OCI-LY1 (cell line): ENCODE data around the gene MIEN1.
A peak's percentile ranks its signal among the peaks of the same experiment; 100 is the strongest.
"Not testable (repeated sequence)": the region's sequence is repeated elsewhere in the genome, so short reads cannot be mapped to it uniquely, and the experiment has no call there.

Experiments used
- H2AFZ ChIP-seq: fragments of 200-600 bp; sonication (generic), shearing (Covaris generic); 2 replicates; pipeline ENCODE4 v1.6.0; 2014; ENCODE audit warnings: antibody characterized with exemption, mild to moderate bottlenecking, low read length
- H3F3A ChIP-seq: fragments of 200-600 bp; sonication (generic), shearing (Covaris generic); 2 replicates; pipeline ENCODE4 v1.6.0; 2014; ENCODE audit warnings: mild to moderate bottlenecking, antibody characterized with exemption, low read length, moderate library complexity; ENCODE audit not compliant: insufficient read depth
- H3K27ac ChIP-seq: fragments of 200-600 bp; sonication (generic); 2 replicates; pipeline ENCODE4 v1.5.1; 2014; ENCODE audit warnings: low read length, mixed run types, mild to moderate bottlenecking, low read depth; ENCODE audit not compliant: poor library complexity, severe bottlenecking
- H3K27me3 ChIP-seq: fragments of 200-600 bp; sonication (generic); 2 replicates; pipeline ENCODE4 v1.6.0; 2014; ENCODE audit warnings: antibody characterized with exemption, mild to moderate bottlenecking, low read length, moderate library complexity; ENCODE audit not compliant: insufficient read depth
- H3K36me3 ChIP-seq: fragments of 200-600 bp; sonication (generic); 2 replicates; pipeline ENCODE4 v1.6.1; 2014; ENCODE audit warnings: mild to moderate bottlenecking, antibody characterized with exemption, low read length, moderate library complexity, mixed read lengths; ENCODE audit not compliant: insufficient read depth
- H3K4me1 ChIP-seq: fragments of 200-600 bp; sonication (generic); 2 replicates; pipeline ENCODE4 v1.5.1; 2014; ENCODE audit warnings: mild to moderate bottlenecking, low read length, moderate library complexity; ENCODE audit not compliant: insufficient read depth, severe bottlenecking
- H3K4me2 ChIP-seq: fragments of 200-600 bp; sonication (generic), shearing (Covaris generic); 2 replicates; pipeline ENCODE4 v1.6.1; 2014; ENCODE audit warnings: low read length
- H3K4me3 ChIP-seq: fragments of 200-600 bp; sonication (generic); 2 replicates; pipeline ENCODE4 v1.5.1; 2014; ENCODE audit warnings: low read length, low read depth, mild to moderate bottlenecking, mixed read lengths; ENCODE audit not compliant: poor library complexity, severe bottlenecking
- H3K79me2 ChIP-seq: fragments of 200-600 bp; shearing (Covaris generic); 2 replicates; pipeline ENCODE4 v1.6.1; 2016; ENCODE audit warnings: mixed run types, low read length, mixed read lengths; ENCODE audit not compliant: insufficient read depth
- H3K9ac ChIP-seq: fragments of 200-600 bp; sonication (generic), shearing (Covaris generic); 2 replicates; pipeline ENCODE4 v1.6.1; 2014; ENCODE audit warnings: mild to moderate bottlenecking, low read length, mixed read lengths
- H3K9me2 ChIP-seq: fragments of 200-600 bp; sonication (generic), shearing (Covaris generic); 2 replicates; pipeline ENCODE4 v1.6.1; 2014; ENCODE audit warnings: low read depth, mild to moderate bottlenecking, low read length, mixed read lengths
- H3K9me3 ChIP-seq: fragments of 200-600 bp; shearing (Covaris generic); 2 replicates; pipeline ENCODE4 v1.6.1; 2014; ENCODE audit warnings: low read length, mixed read lengths
- H4K20me1 ChIP-seq: fragments of 200-600 bp; sonication (generic), shearing (Covaris generic); 2 replicates; pipeline ENCODE4 v1.6.0; 2016; ENCODE audit warnings: mild to moderate bottlenecking, low read length; ENCODE audit not compliant: insufficient read depth
- EZH2 ChIP-seq: fragments of 200-600 bp; sonication (generic), shearing (Covaris generic); IDR thresholded peaks from 2 replicates; pipeline ENCODE4 v1.8.0; 2017; ENCODE audit warnings: borderline replicate concordance, mixed run types, mild to moderate bottlenecking, antibody characterized with exemption, low read length, moderate library complexity, mixed read lengths
- TF ChIP-seq, protein P1 (sequence below): fragments of 200-600 bp; sonication (generic), shearing (Covaris generic); IDR thresholded peaks from 2 replicates; pipeline ENCODE4 v1.5.1; 2017; ENCODE audit warnings: mild to moderate bottlenecking, antibody characterized with exemption, low read length, moderate library complexity, mixed read lengths

Gene MIEN1

DNA sequence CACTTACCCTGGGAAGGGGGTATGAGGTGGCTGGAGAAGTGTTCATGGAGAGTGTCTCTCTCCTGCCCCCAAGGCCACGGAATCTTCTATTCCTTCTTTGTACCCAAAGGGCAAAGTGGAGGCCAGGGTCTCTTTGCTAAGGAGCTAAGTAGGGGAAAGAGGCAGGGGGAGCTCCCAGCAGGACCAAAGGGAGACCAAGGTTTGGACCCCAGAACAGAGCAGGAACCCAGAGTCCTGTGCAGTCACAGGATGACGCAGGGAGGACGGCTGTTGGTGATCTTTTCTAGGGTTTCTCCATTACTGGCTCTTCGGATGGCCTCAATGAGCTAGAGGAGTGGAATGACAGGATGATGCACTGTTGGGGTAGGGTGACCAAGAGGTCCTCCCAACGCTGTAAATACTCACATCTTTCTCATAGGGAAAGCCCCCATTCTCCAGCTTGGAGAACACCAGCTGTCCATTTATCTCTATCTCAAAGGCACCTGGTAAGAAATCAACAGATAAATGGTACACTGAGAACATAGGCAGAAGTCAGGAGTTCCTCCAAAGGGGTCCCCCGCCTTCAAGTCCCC lies 966 bp downstream of the MIEN1 start:
- no peaks in the 10 kb centered on the region for H4K20me1 ChIP-seq
- no peak overlapping the region for H2AFZ ChIP-seq
- H3K36me3 ChIP-seq, result peaks cover 21% of the 10 kb centered on the region; the same call in 1 of the 2 replicates
- TF ChIP-seq EZH2, result no peak
- TF ChIP-seq, protein P1, sequence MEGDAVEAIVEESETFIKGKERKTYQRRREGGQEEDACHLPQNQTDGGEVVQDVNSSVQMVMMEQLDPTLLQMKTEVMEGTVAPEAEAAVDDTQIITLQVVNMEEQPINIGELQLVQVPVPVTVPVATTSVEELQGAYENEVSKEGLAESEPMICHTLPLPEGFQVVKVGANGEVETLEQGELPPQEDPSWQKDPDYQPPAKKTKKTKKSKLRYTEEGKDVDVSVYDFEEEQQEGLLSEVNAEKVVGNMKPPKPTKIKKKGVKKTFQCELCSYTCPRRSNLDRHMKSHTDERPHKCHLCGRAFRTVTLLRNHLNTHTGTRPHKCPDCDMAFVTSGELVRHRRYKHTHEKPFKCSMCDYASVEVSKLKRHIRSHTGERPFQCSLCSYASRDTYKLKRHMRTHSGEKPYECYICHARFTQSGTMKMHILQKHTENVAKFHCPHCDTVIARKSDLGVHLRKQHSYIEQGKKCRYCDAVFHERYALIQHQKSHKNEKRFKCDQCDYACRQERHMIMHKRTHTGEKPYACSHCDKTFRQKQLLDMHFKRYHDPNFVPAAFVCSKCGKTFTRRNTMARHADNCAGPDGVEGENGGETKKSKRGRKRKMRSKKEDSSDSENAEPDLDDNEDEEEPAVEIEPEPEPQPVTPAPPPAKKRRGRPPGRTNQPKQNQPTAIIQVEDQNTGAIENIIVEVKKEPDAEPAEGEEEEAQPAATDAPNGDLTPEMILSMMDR, result no peak
- no peaks in the 10 kb centered on the region for H3K79me2 ChIP-seq
- H3K4me2 ChIP-seq, result peak overlapping the region; percentile 97
- H3K27me3 ChIP-seq, result no peaks in the 10 kb centered on the region
- peaks cover 14% of the 10 kb centered on the region for H3K4me1 ChIP-seq
- H3K27ac ChIP-seq, result peak overlapping the region; percentile 41
- H3F3A ChIP-seq, result no peaks in the 10 kb centered on the region
- peak overlapping the region; percentile 85 for H3K9ac ChIP-seq
- no peaks in the 10 kb centered on the region for H3K9me3 ChIP-seq
- no peaks in the 10 kb centered on the region for H3K9me2 ChIP-seq
- H3K4me3 ChIP-seq, result peak overlapping the region; percentile 85

DNA sequence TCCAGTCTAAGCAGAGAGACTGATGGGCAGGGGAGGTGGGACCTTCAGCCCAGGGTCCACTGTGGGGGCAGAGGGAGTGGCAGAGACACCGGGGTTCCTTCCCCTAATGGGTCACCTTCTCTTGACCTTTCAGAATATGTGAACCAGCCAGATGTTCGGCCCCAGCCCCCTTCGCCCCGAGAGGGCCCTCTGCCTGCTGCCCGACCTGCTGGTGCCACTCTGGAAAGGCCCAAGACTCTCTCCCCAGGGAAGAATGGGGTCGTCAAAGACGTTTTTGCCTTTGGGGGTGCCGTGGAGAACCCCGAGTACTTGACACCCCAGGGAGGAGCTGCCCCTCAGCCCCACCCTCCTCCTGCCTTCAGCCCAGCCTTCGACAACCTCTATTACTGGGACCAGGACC lies 2.8 kb downstream of the MIEN1 start:
- no peak for TF ChIP-seq EZH2
- TF ChIP-seq, protein P1, result no peak
- H3F3A ChIP-seq, result no peaks in the 10 kb centered on the region
- no peaks in the 10 kb centered on the region for H3K27me3 ChIP-seq
- H3K9me3 ChIP-seq, result no peaks in the 10 kb centered on the region
- H3K9me2 ChIP-seq, result no peaks in the 10 kb centered on the region
- no peak overlapping the region for H3K27ac ChIP-seq
- no peaks in the 10 kb centered on the region for H4K20me1 ChIP-seq
- peaks cover 14% of the 10 kb centered on the region for H3K4me1 ChIP-seq
- no peak overlapping the region for H3K4me3 ChIP-seq
- H3K36me3 ChIP-seq, result peaks cover 21% of the 10 kb centered on the region; the same call in 1 of the 2 replicates
- H3K9ac ChIP-seq, result no peak overlapping the region
- no peak overlapping the region for H3K4me2 ChIP-seq
- H3K79me2 ChIP-seq, result no peaks in the 10 kb centered on the region
- H2AFZ ChIP-seq, result no peak overlapping the region

DNA sequence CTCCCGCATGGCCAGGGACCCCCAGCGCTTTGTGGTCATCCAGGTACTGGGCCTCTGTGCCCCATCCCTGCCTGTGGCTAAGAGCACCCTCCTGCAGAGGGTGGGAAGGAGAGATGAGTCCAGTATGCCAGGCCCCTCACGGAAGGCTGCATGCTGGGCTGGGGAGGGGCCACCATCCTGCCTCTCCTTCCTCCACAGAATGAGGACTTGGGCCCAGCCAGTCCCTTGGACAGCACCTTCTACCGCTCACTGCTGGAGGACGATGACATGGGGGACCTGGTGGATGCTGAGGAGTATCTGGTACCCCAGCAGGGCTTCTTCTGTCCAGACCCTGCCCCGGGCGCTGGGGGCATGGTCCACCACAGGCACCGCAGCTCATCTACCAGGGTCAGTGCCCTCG lies 3.7 kb downstream of the MIEN1 start:
- Histone ChIP-seq H3K9ac (no peak overlapping the region), H3K4me2 (no peak overlapping the region)

DNA sequence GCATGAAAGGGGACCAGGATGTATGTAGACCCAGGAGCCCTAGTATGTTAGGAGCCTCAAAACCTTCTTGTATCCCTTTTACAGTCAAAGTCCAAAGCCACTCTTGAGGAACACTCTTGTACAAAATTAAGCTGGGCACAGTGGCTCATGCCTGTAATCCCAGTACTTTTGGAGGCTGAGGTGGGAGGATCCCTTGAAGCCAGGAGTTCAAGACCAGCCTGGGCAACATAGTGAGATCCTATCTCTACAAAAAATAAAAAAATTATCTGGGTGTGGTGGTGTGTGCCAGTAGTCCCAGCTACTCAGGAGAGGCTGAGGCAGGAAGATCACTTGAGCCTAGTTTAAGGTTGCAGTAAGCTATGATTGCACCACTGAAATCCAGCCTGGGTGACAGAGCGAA lies 4.4 kb downstream of the MIEN1 start:
- not testable (repeated sequence) for H3K4me2 ChIP-seq, H3K27ac ChIP-seq, H3K9me2 ChIP-seq, H4K20me1 ChIP-seq, H2AFZ ChIP-seq, H3K4me3 ChIP-seq, H3K27me3 ChIP-seq, H3K9me3 ChIP-seq, H3F3A ChIP-seq, H3K79me2 ChIP-seq, H3K9ac ChIP-seq
- H3K36me3 ChIP-seq, result peaks cover 21% of the 10 kb centered on the region; the same call in 1 of the 2 replicates
- peaks cover 14% of the 10 kb centered on the region for H3K4me1 ChIP-seq

More for the DNA sequence above, 3.7 kb downstream of the MIEN1 start:
- no peaks in the 10 kb centered on the region for H3K27me3 ChIP-seq
- H3K4me3 ChIP-seq, result no peak overlapping the region
- no peaks in the 10 kb centered on the region for H3F3A ChIP-seq
- H3K79me2 ChIP-seq, result no peaks in the 10 kb centered on the region
- H3K9me2 ChIP-seq, result no peaks in the 10 kb centered on the region
- no peak overlapping the region for H2AFZ ChIP-seq
- H3K9me3 ChIP-seq, result no peaks in the 10 kb centered on the region
- H4K20me1 ChIP-seq, result no peaks in the 10 kb centered on the region
- H3K27ac ChIP-seq, result no peak overlapping the region
- peaks cover 14% of the 10 kb centered on the region for H3K4me1 ChIP-seq
- H3K36me3 ChIP-seq, result peaks cover 21% of the 10 kb centered on the region; the same call in 1 of the 2 replicates
- no peak for TF ChIP-seq EZH2
- TF ChIP-seq, protein P1, result no peak
